NCI-H2029 (cell line): ENCODE results near the gene TPRKB.
"Not testable (repeated sequence)": the region's sequence is repeated elsewhere in the genome, so short reads cannot be mapped to it uniquely, and the experiment has no call there.

Experiments
- DNase-seq: peaks from one replicate; lab custom pipeline; 2025; lab: John Stamatoyannopoulos, UW

The TPRKB gene

DNA sequence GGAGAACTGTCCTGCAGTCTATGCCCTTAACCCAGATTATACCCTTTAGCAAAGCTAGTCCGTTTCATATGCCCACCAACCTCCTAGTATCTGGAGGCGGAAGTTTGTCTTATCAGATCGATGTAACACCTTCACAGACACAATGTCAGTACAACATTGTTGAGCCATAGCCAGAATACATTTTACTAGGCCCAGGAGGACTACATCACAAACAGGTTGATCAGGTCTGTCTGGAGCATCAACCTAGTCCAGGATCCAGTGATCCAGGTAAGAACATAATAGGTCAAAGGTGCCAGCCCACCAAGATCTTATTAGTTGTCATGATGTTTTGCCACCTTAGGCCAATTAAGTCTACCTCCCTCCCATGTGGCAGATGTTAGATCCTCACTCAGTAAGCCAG lies 2.0 kb upstream of the TPRKB start:
- DNase-seq: no peak

DNA sequence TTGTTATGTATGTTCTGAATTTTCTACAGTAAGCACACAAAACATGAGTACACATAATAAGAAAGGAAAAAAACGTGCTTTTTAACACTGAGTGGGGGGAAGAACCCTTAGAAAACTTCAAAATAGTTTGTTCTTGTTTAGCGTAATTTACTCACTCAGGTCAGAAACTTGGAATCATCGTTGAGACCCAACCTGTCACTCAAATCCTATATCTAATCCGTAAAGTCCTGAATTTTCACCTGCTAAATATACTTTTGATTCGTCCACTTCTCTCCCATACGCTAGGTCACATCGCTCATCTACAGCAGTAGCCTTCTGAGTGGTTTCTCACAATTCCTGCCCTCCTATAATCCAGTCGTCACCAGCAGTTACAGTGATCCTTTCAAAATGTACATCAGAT lies 767 bp downstream of the TPRKB start:
- no peak for DNase-seq

DNA sequence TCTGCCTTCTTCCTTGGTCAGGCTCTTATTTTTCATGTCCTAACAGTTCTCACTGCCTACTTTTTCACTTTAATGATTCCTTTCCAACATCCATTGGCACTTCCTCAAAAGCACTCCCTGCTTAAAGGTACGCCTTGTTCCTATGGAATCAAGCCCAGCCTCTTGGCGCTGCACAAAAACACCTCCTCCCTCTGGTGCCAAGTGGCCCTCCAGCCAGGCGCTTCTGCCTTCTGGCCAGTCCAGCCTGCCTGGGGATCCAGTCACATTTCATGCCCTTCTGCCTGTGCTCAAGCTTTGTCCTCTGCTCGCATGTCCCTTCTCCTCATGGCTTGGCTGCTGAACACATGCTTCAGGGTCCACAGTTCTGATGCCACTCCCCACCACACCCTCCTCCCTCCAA lies 6.3 kb downstream of the TPRKB start:
- DNase-seq: no peak

DNA sequence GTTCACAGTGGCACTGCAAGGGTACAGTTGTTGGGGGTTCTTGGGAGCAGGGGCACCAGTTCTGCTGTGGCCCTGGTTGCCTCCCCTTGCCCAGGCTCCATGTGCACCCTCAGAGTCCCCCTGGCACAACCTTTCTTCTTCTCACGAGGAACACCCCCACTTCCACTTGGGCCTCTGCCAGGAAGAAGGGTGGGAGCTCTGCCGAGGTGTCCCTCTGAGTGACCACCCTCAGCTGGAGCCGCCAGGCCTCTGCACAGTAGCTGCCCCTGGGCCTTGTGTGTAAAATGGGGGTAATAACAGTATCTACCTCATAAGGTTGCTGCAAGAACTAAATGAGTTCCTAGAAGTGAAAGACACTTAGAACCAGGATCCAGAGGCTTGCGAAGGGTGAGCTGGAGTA lies 8.4 kb downstream of the TPRKB start:
- no peak for DNase-seq

DNA sequence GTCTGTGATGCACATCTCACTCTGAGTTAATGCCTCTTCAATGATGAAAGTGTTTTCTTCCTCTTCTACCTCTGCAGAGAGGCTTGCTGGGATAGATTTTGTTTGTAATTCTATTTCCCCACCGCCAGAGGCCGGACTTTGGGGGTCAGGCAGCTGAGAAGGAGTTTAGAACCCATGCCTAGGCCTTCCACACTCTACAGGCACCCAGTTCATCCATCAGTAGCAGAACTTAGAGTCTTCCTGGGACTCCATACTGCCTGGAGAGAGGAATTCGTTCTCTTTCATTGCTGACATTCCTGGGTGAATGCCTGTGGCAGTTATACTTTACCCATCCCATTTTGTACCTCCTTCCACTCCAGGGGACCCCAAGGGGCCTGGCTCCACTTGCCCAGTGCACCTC lies 9.1 kb downstream of the TPRKB start:
- no peak for DNase-seq

DNA sequence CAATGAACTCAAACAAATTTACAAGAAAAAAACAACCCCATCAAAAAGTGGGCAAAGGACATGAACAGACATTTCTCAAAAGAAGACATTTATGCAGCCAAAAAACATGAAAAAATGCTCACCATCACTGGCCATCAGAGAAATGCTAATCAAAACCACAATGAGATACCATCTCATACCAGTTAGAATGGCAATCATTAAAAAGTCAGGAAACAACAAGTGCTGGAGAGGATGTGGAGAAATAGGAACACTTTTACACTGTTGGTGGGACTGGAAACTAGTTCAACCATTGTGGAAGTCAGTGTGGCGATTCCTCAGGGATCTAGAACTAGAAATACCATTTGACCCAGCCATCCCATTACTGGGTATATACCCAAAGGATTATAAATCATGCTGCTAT lies 10.5 kb downstream of the TPRKB start:
- not testable (repeated sequence) for DNase-seq

DNA sequence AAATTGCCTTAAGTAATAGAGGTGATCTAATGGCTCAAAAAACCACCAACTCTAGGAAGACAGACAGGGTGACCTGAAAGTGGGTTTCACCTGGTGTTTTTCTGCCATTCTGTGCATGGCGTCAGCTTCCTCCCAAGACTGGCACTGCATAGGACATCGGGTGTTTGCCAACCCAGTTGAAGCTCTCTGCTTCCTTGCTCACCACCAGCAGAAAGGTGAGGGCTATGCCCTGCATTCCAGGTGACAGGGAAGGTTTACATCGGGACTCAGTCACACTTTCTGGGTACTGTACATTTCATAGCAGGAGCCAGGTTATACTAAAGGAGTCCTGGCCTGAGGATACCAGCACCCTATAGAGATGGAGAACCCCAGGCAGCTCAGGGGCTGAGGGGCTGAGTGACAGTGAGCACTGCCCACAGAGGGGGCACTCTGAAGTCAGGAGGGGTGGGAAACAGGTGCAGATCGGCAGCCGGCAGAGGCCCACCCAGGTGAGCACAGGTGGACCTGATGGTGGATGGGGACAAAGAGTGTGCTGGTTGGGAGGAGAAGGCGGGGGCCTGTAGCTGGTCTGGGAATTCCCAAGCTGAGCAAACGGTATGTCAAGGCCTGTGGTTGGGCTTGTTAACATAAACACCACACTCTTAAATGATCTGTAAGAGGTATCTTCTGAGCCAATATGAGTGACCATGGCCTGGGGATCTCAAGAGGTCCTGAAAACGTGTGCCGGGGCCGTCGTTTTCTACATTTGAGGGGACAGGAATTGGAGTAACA lies 18.1 kb downstream of the TPRKB start:
- no peak for DNase-seq

DNA sequence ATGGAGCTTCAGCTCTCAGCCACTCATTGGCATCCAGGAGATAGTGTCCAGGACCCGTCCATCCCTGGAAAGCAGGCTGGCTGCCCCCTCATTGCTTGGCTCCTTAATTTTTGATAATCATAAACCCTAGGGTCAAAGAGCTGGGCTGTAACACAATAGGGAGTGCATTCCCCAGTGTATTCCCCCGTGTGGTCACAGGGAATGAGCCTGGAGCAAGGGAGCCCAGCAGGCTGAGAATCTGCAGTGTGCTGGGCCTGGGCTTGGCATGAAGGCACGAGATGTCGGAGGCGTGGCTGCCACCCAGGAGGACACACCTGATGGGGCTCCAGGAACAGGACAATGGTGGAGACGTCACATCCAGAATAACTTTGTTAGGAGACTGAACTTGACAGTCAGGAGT lies 18.7 kb downstream of the TPRKB start:
- DNase-seq: no peak

DNA sequence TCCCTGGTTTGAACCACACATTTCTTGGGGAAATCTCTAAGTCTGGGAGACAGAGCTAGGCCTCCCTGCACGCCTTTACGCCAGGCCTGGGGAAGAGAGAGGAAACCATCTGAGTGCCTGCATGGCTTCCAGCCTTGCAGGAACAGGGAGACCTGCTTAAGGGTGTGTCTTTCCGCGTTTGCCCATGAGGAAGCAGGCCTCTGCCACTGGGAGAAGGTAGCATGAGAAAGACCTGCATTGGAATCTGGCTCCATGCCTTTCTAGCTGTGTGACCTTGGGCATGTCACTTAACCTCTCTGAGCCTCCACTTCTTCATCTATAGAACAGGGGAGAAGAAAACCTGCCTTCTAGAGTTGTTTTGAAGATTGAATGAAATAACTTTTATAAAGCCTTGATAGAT lies 19.4 kb downstream of the TPRKB start:
- not testable (repeated sequence) for DNase-seq

DNA sequence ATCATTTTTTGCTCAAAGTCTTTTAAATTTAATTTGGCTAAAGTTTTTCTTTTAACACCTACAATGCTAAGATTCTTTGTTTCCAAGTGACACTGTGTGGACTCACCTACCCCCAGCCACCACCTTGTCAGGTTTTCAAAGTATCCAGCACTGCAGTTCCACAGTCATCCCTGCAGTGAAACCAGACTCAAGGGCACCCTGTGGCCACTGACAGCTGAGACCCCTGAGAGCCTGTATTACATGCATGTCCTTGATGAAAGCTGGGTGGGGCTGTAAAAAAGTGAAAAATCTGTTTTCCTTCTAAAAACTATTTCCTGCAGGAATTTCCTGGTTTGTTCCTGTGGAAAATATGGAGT lies 19.9 kb downstream of the TPRKB start:
- DNase-seq: no peak

DNA sequence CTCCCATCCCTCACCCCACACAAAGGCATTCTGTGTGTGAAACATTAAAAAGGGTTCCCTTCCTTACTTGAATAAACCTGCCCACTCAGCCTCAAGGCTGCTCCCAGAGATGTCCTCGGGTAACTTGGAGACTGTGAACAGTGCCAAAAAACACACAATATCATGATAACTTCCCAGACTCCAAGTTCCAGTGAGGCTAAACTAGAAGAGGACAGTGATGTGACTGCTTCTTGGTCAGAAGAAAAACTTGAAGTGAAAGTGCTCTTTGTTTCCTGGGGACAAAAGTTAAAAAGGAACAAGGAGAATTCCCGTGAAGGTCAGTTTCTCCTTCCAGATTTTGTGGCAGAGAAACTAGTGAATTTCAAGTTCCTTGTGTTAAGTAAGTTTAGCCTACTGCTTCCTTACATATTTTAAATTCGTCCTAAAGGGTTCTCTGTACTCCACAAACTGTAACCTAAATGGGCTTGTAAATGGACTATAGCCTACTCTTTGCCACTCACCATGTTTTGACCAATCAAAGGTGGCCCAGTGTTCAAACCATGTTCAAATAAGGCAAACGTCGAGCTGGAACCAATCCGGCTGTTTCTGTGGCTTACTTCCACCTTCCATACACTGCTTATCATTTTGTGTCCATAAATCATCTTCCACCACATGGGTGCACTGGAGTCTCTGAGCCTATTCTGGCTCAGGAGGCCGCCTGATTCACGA lies 20.4 kb downstream of the TPRKB start:
- DNase-seq: no peak

DNA sequence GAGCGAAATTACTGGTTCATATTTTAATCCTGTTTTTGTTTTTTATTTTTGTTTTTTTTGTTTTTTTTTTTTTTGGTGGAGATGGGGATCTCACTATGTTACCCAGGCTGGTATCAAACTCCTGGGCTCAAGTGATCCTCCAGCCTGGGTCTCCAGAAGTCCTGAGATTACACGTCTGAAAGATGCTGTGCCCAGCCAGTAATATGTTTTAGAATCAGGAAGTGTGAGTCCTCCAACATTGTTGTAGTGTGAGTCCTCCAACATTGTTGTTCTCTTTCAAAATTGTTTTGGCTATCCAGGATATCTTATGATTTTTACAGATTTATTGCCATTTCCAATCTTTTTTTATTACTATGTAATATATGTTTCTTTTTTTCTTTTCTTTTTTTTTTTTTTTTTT lies 23.1 kb downstream of the TPRKB start:
- DNase-seq: no peak

DNA sequence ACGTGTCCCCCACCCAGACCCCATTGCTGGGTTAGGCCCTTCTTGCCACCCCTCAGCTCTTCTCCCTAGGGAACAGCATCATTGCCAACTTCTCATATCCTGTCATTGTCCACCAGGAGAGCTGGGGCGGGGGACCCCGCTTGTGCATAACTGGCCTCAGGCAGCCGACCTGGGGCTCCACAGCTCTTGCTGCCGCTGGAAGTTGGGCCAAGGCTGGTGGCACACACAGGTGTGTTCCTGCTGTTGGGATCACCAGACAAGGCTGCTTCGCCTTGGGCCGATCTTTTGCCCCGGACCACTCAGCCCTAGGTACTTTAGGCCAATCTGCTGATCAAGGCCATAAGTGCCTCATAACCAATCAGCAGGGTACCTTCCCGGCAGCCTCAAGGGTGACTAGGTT lies 28.6 kb downstream of the TPRKB start:
- DNase-seq: no peak

DNA sequence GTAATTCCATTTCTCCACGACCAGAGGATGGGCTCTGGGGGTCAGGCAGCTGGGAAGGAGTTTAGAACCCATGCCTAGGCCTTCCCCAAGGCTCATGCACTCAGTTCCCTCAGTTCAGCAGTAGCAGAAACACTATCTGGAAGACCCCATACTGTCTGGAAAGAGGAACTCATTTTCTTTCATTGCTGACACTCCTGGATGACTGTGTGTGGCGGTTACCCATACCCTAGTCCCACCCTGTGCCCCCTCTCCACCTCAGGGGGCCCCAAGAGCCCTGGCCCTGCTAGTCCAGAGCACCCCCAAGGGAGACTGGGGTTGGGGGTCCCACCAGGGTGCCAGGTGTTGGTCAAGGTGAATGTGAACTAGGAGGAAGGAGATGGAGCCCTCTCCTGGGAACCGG lies 29.5 kb downstream of the TPRKB start:
- no peak for DNase-seq

DNA sequence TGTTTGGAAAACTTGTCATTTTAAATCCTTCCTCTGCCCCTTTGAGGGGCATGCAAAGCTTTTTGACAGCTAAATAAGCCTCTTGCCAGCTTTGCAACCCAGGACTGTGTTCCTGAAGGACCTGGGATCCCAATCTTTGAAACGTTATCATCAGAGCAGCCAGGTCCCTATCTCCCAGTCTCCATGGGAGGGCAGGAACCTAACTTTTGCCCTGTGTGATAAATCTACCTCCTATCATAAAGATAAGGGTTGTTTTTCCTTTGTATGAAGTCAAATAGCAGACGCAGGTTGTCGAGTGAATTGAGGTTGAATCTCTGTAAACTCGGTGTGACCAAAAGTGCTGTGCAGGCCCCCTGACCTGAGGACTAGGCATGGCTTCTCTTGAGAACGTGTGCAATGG lies 30.1 kb downstream of the TPRKB start:
- DNase-seq: no peak

DNA sequence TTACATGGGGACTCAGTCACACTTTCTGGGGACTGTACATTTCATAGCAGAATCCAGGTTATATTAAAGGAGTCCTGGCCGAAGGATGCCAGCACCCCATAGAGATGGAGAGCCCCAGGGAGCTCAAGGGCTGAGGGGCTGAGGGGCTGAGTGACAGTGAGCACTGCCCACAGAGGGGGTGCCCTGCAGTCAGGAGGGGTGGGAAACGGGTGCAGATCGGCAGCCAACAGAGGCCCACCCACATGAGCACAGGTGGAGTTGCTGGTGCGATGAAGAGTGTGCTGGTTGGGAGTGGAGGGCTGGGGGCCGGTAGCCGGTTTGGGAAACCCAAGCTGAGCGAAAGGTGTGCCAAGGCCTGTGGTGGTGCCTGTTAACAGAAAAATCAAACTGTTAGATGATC lies 32.1 kb downstream of the TPRKB start:
- no peak for DNase-seq

DNA sequence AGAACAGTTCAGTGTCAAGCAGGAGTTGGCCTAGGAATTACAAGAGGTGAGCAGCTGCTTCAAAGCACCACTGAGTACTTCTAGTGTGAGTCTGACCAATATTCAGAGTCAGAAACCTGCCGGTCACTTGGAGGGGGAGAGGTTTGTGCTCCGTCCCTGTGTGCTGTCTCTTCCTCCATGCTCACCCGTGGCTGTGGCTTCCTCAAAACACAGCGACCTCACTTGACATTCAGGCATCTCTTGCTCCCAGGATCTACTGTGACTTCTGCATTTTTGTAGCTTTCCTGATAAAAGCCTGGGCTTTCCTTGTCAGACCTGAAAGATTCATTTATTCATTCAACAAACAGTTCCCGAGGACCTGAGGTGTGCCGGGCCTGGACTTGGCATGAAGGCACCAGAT lies 32.9 kb downstream of the TPRKB start:
- DNase-seq: no peak

DNA sequence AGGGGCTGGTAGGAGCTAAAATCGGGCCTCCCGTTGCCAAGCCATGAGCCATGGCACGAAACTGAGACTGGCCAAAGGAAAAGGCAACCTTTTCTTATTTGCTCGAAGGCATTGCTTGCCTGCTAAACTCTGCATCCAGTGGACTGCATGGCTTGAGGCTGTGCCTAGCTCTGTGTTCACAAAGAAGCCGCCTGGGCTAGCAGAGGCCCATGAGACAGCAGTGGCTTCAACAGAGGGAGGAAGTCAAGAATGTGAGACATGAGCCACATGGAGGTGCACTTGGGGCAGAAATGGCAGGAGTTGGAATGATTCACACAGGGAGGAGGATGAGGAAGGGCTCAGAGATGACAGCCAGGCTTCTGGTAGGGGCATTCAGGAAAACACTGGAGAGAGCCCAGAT lies 33.5 kb downstream of the TPRKB start:
- DNase-seq: no peak

DNA sequence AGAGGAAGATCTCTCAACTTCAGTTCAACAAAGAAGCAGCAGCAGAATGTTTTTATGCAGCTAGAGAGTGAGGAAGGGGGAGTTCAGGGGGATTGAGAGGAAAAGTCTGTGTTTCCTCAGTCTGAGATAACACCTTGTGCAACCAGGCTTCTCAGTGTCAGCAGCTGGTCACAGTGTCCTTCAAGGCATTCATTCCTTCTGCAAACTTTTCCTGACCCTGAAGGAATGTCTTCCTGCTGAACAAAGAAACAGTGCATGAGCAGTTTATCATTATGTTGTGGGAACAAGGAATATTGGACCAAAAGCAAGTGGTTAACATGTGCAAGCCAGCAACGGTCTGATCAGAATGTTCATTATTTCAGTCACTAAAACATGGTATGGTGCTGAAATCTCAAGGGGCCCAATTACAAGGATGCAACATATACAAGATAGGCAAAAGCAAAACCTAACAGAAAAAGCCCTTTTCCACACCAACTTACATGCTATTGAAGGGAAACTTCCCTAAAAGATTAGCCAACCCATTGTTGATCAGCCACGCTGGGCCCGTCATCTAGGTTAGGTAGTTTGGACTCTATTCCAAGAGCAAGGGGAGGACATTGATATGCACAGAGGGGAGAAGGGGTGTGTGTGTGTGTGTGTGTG lies 34.2 kb downstream of the TPRKB start:
- not testable (repeated sequence) for DNase-seq

DNA sequence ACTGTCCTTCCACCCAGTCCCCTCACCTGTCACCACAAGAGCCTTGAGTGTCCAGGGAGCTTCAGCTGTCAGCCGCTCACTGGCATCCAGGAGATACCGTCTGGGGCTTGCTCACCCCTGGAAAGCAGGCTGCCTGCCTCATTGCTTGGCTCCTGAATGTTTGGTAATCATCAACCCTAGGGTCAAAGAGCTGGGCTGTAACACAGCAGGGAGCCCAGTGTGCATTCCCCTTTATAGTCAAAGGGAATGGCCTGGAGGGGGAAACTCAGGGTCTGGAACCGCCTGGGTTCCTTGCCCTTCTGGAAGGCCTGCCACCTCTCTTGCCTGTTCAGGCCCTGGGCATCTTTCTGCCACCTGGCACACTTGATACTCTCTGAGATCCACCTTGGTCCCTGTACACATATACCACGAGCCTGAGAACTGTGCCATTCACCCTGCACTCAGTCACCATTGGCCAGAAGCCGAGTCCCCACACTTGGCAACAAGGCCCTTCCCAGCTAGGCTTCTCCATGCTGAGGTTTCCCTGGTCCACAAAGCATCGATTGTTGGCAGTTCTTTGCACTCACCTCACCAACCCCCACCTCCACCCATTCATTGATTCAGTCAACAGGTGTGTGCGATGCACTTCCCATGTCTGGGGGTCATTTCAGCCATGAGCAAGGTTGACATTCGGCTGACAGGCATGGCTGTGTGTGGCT lies 35.0 kb downstream of the TPRKB start:
- no peak for DNase-seq

DNA sequence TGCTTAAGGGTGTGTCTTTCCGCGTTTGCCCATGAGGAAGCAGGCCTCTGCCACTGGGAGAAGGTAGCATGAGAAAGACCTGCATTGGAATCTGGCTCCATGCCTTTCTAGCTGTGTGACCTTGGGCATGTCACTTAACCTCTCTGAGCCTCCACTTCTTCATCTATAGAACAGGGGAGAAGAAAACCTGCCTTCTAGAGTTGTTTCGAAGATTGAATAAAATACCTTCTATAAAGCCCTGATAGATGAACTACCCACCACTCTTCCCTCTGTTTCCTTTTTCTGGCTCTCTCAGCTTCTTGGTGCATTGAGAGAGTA lies 35.7 kb downstream of the TPRKB start:
- DNase-seq: not testable (repeated sequence)

DNA sequence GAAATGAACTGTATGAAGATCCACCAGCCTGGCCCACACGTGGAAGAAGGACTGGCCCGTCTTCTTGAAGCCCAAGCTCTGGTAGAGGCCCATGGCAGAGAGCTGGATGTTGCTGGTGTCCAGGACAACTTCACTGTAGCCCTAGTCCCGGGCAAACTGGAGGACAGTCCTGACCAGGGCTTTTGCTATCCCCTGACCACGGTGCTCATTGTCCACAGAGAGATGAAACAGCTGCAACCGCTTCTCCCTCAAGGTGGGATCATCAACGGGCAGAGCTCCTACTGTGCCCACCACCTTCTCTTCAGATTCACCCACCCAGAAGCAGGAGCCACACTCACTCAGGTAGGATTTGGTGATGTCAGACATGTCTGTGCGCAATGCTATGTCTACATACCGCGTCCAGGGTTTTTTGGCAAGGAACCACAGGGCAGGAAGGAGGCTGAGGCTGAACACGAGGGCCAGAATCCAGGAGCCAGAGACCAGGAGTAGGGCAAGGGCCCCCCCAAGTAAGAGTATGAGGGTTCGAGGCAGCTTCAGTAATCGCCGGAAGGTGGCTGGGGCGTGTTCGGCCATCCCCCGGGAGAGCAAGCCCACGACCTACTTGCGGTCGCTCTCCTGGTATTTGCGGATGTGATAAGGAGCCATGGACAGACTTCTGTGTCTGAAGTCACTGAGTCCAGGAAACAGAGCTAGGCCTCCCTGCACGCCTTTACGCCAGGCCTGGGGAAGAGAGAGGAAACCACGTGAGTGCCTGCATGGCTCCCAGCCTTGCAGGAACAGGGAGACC lies 36.3 kb downstream of the TPRKB start:
- DNase-seq: no peak
